ENCODE data around the gene B4GAT1.

GRCh38 chr11:66324664-66325063 is 22.8 kb downstream of the B4GAT1 start:
- no peak for TF ChIP-seq CTCF (IDR thresholded peaks at IDR 0.05)
- TF ChIP-seq POLR2A (IDR thresholded peaks at IDR 0.05) = no peak
- no peak for TF ChIP-seq EP300 (IDR thresholded peaks at IDR 0.05)

All from tibial nerve (tissue), 4 donors.